GM19239 (cell line): Measurements from ENCODE around the gene TMEM209.
A peak's percentile ranks its signal among the peaks of the same experiment; 100 is the strongest.
"Not testable (repeated sequence)": the region's sequence is repeated elsewhere in the genome, so short reads cannot be mapped to it uniquely, and the experiment has no call there.

Source experiments
- DNase-seq: peaks from one replicate; pipeline ENCODE4 v3.0.0; 2011; ENCODE audit warnings: low spot score; ENCODE audit not compliant: insufficient read length
- FAIRE-seq: peaks from 2 replicates; lab custom pipeline; 2011; peaks lifted over from hg19 to GRCh38; lab: Jason Lieb, UNC

TMEM209 gene

DNA sequence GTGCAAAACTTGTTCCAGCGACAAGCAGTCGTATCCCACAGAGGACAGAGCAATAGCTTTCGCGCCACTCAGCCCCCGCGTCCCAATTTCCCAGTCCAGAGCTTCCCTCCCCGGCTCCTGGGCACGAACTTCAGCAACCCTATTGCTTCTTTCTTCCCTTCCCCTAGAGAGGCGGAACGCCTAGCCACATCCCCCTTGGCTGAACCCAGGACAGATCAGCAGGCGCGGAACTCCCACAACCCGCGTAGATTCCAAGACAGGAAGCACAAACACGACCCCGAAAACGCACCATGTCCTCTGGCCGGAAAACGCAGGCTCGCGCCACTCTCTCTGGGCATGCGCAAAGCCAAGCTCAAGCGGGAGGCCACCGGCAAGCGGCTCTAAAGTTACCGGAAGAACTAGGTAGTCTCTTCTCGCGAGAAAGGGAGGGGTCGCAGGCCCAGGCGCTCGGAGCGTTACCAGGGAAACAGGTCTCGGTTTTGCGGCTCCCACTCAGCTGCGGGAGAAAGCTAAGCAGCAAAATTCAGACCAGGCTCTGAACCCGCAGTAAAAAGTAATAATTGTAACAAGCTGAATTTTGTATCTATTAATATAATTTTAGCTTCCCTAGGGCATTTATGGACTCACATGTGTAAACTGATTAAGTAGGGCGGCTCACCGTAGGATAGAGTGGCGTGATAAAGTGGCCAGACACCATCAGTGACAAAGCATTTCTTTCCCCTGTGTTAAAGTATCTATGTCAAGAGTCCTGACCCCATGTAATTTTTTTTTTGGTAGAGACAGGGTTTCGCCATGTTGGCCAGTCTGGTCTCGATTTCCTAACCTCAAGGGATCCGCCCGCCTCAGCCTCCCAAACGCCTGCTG is at the start of gene TMEM209:
Gene TMEM209, minus strand, starts transcription at position 323 of the 864 bp plus-strand sequence. Its CDS starts 31 bp downstream, at position 292.
- DNase-seq (peak; percentile 91), FAIRE-seq (peak; percentile 99)

DNA sequence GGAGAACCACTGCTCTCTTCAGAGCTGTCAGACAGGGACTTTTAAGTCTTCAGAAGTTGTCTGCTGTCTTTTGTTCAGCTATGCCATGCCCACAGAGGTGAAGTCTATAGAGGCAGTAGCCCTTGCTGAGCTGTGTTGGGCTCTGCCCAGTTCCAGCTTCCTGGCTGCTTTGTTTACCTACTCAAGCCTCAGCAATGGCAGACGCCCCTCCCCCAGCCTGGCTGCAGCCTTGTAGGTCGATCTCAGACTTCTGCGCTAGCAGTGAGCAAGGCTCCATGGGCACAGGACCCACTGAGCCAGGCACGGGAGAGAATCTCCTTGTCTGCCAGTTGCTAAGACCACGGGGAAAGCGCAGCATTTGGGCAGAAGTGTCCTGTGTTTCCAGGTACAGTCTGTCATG is 49.3 kb upstream of the TMEM209 start:
- FAIRE-seq (no peak), DNase-seq (no peak)

DNA sequence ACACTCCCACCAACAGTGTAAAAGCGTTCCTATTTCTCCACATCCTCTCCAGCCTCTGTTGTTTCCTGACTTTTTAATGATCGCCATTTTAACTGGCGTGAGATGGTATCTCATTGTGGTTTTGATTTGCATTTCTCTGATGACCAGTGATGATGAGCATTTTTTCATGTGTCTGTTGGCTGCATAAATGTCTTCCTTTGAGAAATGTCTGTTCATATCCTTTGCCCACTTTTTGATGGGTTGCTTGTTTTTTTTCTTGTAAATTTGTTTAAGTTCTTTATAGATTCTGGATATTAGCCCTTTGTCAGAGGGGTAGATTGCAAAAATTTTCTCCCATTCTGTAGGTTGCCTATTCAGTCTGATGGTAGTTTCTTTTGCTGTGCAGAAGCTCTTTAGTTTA is 44.4 kb upstream of the TMEM209 start:
- DNase-seq, FAIRE-seq: not testable (repeated sequence)

DNA sequence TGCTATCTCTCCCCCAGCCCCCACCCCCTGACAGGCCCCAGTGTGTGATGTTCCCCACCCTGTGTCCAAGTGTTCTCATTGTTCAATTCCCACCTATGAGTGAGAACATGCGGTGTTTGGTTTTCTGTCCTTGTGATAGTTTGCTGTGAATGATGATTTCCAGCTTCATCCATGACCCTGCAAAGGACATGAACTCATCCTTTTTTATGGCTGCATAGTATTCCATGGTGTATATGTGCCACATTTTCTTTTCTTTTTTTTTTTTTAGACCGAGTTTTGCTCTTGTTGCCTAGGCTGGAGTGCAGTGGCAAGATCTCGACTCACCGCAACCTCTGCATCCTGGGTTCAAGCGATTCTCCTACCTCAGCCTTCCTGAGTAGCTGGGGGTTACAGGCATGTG is 43.6 kb upstream of the TMEM209 start:
- FAIRE-seq, DNase-seq: not testable (repeated sequence)

DNA sequence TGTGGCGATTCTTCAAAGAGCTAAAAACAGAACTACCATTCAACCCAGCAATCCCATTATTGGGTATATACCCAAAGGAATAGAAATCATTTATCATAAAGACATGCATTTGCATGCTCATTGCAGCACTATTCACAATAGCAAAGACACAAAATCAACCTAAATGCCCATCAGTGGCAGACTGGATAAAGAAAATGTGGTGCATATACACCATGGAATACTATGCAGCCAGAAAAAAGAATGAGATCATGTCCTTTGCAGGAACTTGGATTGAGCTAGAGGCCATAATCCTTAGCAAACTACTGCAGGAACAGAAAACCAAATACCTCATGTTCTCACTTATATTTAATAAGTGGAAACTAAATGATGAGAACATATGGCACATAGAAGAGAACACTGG is 41.3 kb upstream of the TMEM209 start:
- not testable (repeated sequence) for FAIRE-seq, DNase-seq

DNA sequence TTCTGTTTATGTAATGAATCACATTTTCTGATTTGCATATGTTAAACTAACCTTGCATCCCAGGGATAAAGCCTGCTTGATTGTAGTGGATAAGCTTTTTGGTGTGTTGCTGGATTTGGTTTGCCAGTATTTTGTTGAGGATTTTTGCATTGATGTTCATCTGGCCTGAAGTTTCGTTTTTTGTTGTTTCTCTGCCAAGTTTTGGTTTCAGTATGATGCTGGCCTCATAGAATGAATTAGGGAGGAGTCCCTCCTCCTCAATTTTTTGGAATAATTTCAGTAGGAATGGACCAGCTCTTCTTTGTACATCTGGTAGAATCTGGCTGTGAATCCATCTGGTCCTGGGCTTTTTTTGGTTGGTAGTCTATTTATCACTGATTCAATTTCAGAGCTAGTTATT is 38.3 kb upstream of the TMEM209 start:
- FAIRE-seq: peak; percentile 73

DNA sequence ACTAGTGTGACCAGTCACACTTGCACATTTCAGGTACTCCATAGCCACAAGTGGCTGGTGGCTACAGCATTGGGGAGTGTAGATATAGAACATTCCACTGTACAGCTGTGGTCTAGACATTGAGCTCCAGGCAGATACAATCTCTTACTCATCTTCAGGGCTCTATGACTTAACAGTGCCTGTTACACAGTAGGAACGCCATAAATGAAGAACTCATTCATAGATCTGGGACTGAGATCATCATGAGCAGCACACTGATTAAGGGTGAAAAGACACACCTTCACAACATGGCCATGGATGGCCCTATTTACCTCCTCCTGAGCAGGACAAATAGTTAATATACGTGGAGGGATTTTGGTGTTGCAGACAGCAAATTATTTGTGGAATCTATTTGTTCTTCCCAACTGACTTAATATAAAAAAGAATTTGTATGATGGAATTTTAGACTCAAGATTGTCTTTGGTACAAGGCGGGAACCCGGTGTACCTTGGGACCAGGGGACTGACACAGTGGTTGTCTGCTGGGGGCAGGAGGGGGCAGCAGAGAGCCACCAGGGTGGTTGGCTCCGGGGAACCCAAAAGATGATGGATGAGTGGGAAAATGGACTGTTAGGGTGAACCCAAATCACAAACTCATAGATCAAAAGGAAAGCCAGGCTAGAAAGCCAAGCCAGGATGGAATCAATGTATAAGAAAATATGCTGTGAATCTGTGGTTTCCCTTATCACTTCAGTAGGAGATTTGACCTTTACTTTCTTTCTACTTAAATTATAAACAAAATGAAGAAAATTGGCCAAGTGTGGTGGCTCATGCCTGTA is 37.2 kb upstream of the TMEM209 start:
- DNase-seq (peak; percentile 39), FAIRE-seq (peak; percentile 88)

More for the DNA sequence above, 38.3 kb upstream of the TMEM209 start:
- not testable (repeated sequence) for DNase-seq

DNA sequence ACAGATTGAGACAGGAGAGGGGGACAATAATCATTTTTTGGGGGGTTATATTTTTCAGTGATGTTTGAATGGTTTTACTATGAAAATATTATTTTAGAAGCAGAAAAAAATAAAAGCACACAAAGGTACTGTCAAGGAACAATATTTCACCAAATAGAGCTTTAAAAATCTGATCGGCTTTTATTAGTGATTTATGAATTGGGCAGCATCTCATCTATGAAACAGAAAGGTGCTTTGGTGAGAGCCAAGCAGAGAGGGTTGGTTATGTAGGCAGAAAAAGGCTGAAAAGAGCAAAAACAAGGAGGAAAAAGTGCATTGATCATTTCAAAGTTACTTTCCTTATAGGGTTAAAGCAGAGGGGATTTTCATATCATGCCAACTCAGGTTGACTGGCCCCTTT is 35.0 kb upstream of the TMEM209 start:
- no peak for FAIRE-seq
- no peak for DNase-seq

DNA sequence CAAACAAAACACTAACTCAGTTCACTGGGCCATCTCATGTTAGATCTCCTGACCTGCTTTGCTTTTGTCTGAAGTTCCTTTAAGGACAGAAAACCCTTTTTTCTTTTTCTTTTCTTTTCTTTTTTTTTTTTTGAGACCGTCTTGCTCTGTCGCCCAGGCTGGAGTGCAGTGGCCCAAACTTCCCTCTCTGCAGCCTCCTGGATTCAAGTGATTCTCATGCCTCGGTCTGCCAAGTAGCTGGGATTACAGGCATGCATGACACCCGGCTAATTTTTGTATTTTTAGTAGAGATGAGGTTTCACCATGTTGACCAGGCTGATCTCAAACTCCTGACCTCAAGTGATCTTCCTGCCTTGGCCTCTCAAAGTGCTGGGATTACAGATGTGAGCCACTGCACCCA is 31.2 kb upstream of the TMEM209 start:
- DNase-seq, FAIRE-seq: not testable (repeated sequence)

DNA sequence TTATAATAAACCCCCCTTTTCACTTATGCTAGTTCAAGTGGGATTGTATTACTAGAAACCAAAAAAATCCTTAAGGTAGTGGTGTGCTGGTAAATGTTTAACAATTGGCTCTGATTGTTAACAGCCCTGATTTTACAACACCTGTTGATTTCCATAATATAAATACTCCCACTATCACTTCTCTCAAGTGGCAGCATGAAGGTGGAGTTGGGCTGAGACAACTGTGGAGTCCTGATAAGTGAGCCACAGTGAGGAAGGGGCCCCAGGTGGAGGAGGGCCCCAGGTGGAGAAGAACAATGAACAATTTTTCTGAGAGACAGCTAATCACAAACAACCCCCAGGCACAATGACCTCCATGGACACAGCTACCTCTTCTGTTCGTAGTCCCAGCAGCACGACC is 28.9 kb upstream of the TMEM209 start:
- DNase-seq: no peak
- no peak for FAIRE-seq

DNA sequence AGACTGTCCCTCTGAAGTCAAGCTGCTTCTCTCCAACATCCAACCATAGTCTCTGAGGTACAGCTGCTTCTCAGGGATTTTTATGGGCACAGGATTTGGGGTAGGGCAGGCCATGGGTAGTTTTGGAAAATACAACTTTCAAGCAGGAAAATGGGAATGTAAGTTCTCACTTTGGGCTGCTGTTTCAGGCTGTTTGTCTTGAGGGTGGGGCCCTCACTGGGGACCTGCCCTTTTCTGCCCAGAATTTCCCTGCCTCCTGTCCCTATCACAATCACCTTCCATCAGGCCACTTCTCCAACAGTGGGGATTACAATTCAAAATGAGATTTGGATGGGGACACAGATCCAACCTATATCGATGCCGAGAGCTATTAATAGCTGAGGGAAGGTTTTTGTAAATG is 27.0 kb upstream of the TMEM209 start:
- no peak for FAIRE-seq
- no peak for DNase-seq

DNA sequence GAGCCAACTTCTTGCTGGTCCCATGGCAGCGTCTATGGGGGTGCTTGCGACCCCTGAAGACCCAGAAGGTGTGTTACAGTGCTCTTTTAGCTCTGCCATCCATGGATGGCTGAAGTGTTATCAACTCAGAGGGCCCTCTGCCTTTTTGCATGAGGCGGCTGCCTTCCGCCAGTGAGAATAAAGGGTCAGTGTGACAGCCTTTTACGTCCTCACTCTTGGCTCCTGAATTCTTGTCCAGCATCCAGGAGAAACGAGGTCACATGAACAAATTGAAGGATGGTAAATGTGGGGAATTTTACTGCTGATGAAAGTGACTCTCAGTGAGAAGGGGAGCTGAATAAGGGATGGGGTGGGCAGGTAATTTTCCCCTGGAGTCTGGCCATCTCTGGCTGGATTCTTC is 26.6 kb upstream of the TMEM209 start:
- no peak for DNase-seq
- no peak for FAIRE-seq

DNA sequence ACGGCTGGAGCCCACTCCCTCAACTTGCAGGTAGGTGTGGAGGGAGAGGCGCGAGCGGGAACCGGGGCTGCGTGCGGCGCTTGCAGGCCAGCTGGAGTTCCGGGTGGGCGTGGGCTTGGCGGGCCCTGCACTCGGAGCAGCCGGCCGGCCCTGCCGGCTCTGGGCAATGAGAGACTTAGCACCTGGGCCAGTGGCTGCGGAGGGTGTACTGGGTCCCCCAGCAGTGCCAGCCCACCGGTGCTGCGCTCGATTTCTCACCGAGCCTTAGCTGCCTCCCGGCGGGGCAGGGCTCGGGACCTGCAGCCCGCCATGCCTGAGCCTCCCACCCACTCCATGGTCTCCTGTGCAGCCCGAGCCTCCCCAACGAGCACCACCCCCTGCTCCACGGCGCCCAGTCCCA is 24.8 kb upstream of the TMEM209 start:
- DNase-seq, FAIRE-seq: not testable (repeated sequence)

DNA sequence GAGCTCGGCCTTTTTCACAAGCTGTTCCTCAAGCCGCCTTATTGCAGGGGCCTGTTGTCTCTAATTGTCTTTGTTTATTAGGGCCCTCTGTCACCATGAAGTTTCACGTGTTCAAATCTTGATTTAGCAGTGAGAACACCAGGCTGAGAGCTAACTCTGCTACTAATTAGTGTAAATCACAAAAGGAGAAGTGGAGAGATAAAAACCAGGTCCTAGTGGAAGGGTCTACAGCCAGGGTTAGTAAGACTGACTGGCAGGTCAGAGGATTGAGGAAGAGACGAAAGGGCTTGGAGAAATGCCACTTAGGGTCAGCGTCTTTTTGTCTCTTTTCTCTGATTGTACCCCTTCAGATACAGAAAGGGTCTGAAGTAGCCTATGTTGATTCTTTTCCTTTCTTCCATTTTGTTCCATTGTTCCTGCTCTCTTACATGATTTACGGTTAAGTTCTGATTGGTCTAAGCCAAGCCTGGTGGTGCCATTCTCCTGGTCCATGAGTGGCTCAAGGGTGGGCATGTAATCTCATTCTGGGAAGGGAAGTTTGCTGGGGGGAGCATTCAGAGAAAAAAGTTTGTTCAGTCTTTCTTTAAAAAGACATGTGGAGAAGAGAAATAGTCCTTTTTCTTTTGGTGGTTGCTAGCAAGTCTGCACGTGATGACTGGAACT is 23.8 kb upstream of the TMEM209 start:
- no peak for FAIRE-seq
- no peak for DNase-seq

DNA sequence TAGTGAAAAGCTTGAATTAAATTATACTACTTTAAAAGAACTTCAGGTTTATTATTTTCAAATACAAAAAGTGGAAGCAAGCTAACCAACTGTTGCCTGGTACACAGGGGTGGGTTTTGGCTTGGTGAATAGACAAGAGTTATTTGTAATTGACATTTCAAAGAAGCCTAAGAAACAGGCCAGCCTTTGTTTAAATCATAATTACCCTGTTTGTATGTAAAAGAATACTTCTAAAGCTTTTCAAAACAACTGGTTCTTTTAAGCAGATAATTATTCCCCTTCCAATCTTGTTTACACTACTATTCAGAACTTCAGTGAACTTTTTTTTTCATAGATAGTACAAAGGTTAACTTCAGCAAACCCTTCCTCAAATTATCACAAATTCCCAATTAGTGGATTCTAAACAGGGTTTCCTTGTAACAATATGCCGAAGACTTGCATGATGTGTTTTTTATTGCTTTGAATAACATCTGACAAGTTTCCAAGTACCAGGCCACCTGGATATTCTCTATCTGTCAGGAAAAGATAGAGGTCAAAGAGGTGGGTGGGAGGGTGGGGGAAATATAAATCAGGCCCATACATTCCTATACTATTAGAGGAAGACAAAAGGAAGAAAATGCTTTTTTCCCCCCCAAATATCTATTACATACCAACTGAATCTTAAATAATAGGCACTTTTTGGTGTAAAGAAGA is 22.8 kb upstream of the TMEM209 start:
- DNase-seq: no peak

DNA sequence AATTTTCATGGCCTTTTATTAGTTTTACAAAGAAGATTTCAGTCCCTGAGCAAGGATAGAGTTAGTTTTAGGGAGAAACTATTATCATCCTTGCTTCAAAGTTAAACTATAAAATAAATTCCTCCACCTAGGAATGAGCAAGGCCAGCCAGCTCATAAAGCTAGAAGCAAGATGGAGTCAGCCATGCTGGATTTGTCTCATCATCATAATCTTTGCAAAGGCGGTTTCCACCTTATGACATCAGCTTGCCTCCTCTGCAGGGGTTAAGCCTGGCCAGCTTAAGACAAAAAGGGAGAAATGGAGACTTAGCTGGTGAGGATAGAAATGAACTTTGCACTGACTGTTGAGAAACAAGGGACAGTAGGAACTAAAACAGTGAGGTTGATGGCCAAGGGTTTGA is 21.1 kb upstream of the TMEM209 start:
- no peak for FAIRE-seq
- DNase-seq: no peak

More for the DNA sequence above, 22.8 kb upstream of the TMEM209 start:
- FAIRE-seq: no peak

DNA sequence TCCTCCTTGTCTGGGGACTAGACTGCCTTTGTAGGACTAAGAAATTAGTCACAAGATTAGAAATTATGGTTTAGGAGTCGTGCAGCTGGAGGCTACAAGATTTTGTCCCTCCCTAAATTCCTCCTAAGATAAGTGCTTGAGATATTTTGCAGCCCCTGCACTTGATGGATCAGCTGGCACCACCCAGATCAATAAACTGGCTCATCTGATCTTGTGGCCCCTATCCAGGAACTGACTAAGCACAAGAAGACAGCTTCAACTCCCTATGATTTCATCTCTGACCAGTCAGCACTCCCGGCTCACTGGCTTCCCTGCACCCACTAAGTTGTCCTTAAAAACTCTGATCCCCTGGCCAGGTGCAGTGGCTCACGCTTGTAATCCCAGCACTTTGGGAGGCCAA is 19.7 kb upstream of the TMEM209 start:
- FAIRE-seq, DNase-seq: not testable (repeated sequence)

DNA sequence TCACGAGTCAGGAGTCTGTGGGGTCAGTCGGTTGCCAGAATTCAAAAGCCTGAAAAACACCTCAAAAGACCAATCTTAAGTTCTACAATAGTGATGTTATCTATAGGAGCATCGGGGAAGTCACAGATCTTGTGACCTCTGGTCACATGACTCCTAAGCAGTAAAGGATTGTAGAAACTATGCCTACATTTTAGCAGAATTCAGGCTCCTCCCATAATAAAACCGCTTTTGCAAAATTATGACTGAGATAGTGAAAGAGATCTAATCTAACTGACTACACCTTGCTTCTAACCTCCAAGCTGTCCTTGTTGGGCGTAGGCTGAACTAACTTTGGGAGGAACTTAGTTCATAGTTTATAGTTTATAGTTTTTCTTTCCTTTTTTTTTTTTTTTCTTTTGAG is 19.0 kb upstream of the TMEM209 start:
- FAIRE-seq (no peak), DNase-seq (no peak)

DNA sequence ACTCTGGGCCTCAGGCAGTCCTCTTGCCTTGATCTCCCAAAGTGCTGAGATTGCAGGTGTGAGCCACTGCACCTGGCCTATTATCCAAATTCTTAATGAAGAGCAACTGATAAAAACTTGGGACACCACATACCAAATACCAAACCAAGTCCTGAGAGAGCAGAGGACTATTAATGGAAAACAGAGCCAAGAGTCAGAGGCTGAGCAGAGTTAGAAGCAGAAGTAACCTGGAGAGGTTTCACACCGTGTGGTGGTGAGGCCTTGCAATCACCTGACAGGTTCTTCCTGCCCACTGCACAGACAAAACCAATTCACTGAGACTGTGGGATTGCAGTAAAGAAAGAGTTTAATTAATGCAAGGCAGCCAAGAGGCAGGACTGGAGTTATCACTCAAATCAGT is 18.4 kb upstream of the TMEM209 start:
- no peak for DNase-seq
- FAIRE-seq: no peak

DNA sequence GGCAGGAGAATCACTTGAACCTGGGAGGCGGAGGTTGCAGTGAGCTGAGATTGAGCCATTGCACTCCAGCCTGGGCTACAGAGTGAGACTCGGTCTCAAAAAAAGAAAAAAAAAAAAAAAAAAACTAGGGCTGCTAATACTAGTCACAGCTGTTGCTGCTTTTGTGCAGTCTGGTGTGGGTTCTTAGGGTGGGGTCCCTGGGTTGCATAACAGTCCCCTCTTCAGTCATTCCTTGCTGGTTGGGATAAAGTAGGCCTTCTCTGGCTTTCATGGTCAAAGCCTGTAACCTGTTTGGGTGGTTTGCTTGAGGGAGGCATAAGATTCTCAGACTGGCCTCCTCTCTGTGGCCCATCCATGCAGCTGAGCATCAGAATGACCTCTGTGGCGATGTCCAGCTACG is 16.5 kb upstream of the TMEM209 start:
- DNase-seq: no peak
- FAIRE-seq: no peak
